A375 (cell line): ENCODE measurements around the gene NWD2. TPM values are rescaled to one million over a fixed set of nuclear protein-coding genes. Genes with fewer than 3 reads are reported as not detected.

Experiments
- small RNA-seq: library from RNA; depleted of rRNA; stranded (forward); fragments of <200 nt; gene quantifications from one replicate; pipeline ENCODE3, GENCODE V24; 2014
- total RNA-seq: library from RNA; depleted of rRNA; stranded (reverse); fragments of >200 nt; shearing (Covaris generic); gene quantifications from 2 replicates; pipeline ENCODE4 v1.2.3, GENCODE V29; 2014; rRNA removed

NWD2 gene
- not detected in 2 replicates for total RNA-seq

GRCh38 chr4:37244583-37245390, at the start of gene NWD2:
Gene NWD2 (plus strand): TSS chr4:37244743. CDS start chr4:37245068, 325 bp downstream.

Small RNA genes within 50 kb of the gene (small RNA-seq; reads per million reads assigned to genes)
- not detected for gene MIR4801
